Measurements from ENCODE around the gene SPIN2B. TPM values are rescaled to one million over a fixed set of nuclear protein-coding genes. Genes with fewer than 3 reads are reported as not detected.
"Not testable (repeated sequence)": the region's sequence is repeated elsewhere in the genome, so short reads cannot be mapped to it uniquely, and the experiment has no call there.

SPIN2B gene
- total RNA-seq, 2 donors from 2014 or later: 9.4 to 15.0 TPM

DNA sequence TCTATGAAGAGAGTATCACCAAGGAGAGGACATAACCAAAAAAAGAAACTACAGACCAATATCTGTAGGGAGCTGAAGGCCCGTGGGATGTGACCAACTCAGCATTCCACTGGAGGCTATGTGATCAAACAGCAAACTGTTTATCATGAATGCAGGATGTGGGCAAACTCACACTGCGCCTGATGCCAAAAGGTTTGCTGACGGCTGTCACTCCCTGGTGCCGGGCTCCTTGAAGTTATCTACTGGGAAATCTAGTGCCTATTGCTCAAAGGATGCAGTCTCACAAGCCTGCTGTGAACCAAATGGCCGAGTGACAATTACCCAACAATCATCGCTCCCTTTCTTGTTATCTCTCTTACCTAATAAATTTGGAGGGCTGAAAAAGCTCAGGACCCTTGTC, 18.4 kb downstream of the SPIN2B start:
- intact Hi-C loops (cut with DNase I); DNase-seq (ENCODE audit: low spot score): not testable (repeated sequence)

- intact Hi-C loops (cut with DNase I): no loop called here
- no peak for DNase-seq (ENCODE audit: low spot score)
Observed at GRCh38 chrX:57083143-57083542, 38.2 kb downstream of the SPIN2B start.

DNA sequence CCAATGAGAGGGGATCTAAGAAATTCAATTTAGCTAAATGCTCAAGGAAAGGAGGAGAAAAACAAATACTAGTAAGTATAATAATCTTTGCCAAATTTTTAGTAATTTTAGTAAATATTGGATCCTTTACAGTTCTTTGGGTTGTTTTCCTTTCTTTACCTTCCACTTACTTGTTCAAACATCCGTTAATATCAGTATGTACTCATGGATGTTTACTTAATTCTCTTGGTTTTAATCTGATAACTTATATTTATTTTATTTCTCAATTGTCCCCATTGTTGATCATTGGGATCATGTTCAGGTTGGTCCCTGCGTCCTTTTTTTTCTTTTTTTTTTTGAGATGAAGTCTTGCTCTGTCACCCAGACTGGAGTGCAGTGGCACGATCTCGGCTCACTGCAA, 46.9 kb downstream of the SPIN2B start:
- intact Hi-C loops (cut with DNase I): no loop called here
- no peak for DNase-seq (ENCODE audit: low spot score)

DNA sequence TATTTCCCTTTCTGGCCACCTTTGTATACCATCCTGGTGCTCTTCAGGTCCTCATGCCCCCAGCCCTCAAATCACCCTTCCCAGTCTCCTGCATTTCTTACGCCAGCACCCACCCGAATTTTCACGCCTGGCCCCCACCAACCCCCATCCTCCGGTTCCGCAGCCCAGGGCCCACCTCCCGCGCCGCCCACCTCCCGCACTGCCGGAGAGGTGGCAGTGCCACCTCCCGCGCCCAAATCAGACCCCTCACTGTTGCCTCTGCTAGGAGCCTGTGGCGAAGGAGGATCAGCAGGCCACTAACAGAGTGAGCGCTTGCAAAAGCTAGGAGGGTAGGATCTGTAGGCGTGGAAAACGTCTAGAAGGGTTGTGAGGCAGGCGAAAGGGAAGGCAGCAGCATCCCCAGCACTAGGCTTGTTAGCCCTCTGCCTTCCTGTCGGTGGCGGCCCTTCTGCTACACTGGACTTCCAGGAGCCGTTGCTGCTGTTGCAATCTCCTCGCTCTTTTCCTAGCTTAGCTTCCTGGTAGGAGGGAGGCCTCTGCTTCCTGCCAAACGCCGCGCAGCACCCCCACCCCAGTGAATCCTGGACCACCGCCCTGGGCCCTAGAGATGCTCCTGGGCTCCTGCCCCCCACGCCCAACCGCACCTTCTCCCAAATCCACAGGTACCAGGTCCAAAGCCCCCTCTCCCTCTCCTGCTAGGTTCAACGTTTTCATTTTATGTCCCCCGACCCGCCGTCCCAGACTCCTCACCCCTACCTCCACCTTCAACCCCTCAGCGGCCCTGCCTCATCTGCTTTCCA, 51.0 kb downstream of the SPIN2B start:
- intact Hi-C loops (cut with DNase I): no loop called here
- peak; percentile 75 for DNase-seq (ENCODE audit: low spot score)

Other genes with a start within 250 kb of the SPIN2B start
- gene SPIN3, start 126.0 kb downstream of the SPIN2B start, total RNA-seq: 10 to 100 TPM in 1 of 2 donors, 1 to 10 TPM in 1; 7.6 to 13.8 TPM
- 1 to 10 TPM in 1 of 2 donors, under 1 TPM in 1; 0.67 to 1.4 TPM for gene SPIN2A, start 15.8 kb upstream of the SPIN2B start, total RNA-seq
- under 1 TPM; 0.29 to 0.60 TPM for gene FAAH2, start 165.2 kb upstream of the SPIN2B start, total RNA-seq